PFSK-1 (cell line): Measurements from ENCODE around the gene FOXN1.

ENCODE experiments used
- POLR2AphosphoS5 ChIP-seq: IDR thresholded peaks from 2 replicates; pipeline ENCODE4 v1.6.1; 2012; ENCODE audit warnings: low read depth, mild to moderate bottlenecking, control low read depth, low read length, moderate library complexity
- TF ChIP-seq, protein P1 (sequence below), 2 experiments: IDR thresholded peaks; 2 replicates each; pipeline versions ENCODE4 v1.6.1 to v1.8.0; 2011 to 2012; ENCODE audit warnings: low read depth in 2 of 2, low read length in 2 of 2, control low read depth in 1 of 2, inconsistent platforms in 1 of 2, mild to moderate bottlenecking in 1 of 2, moderate library complexity in 1 of 2; ENCODE audit not compliant: insufficient read depth in 1 of 2

DNA sequence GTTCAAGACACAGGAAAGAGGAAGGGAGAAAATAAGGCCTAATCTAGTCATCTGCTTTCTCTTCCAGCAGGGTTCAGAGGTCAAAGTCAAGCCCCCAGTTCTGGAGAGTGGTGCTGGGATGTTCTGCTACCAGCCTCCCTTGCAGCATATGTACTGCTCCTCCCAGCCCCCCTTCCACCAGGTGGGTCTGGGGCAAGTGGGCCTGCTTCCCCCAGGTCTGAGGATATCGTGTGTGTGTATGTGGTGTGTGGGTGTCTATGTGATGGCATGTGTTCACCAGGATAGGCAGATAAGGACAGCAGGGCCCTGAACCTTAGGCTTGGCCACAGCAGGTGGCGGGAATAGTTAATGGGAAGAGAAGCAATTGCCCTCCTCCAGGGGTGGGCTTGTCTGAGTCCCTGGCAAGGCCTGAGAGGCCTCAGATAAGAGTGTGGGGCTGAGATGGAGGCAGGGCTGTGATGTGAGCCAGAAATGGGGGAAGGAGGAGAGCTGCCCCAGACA lies 21.1 kb downstream of the FOXN1 start:
- no peak for TF ChIP-seq POLR2AphosphoS5
- TF ChIP-seq, protein P1, sequence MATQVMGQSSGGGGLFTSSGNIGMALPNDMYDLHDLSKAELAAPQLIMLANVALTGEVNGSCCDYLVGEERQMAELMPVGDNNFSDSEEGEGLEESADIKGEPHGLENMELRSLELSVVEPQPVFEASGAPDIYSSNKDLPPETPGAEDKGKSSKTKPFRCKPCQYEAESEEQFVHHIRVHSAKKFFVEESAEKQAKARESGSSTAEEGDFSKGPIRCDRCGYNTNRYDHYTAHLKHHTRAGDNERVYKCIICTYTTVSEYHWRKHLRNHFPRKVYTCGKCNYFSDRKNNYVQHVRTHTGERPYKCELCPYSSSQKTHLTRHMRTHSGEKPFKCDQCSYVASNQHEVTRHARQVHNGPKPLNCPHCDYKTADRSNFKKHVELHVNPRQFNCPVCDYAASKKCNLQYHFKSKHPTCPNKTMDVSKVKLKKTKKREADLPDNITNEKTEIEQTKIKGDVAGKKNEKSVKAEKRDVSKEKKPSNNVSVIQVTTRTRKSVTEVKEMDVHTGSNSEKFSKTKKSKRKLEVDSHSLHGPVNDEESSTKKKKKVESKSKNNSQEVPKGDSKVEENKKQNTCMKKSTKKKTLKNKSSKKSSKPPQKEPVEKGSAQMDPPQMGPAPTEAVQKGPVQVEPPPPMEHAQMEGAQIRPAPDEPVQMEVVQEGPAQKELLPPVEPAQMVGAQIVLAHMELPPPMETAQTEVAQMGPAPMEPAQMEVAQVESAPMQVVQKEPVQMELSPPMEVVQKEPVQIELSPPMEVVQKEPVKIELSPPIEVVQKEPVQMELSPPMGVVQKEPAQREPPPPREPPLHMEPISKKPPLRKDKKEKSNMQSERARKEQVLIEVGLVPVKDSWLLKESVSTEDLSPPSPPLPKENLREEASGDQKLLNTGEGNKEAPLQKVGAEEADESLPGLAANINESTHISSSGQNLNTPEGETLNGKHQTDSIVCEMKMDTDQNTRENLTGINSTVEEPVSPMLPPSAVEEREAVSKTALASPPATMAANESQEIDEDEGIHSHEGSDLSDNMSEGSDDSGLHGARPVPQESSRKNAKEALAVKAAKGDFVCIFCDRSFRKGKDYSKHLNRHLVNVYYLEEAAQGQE (IDR thresholded peaks at IDR 0.05; ENCODE audit: insufficient read depth in 1 of 2, low read depth in 2 of 2, low read length in 2 of 2): no peak
